ENCODE data around the gene STPG2. TPM values are rescaled to one million over a fixed set of nuclear protein-coding genes. Genes with fewer than 3 reads are reported as not detected.

The STPG2 gene
- total and polyA plus RNA-seq, 4 donors = 0.10 to 1.6 (median 0.27) TPM

DNA sequence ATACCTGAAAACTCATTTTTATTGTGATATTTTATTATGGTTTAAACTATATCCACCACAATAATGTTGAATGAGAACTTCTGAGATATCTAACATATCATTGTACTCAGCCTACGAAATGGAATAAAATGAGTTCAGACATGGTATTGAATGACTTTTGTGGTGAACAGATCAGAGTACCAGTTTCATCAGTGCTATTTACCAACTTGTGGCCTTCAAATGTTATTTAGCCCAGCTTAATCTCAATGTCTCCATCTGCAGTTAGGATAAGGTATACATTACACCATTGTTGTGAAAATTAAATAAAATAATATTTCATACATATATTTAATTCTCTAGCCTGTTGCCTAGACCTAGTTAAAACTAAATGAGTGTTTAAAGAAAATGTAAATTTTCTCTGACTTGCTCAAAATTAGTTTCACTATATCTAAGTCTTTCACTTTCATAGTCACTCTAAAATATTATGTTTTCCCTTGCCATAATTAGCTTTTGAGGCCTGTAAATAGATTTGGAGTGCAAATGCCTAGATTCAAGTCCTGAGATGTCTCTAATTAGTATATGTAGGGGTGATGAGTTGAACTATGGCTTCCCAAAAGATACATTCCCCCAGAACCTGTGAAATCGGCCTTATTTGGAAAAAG, 594.2 kb downstream of the STPG2 start:
- no peak for ATAC-seq (ENCODE audit: insufficient read depth, low FRiP score)
- 88 to 94% methylated on average over 2 of the region's 2 CpGs for WGBS, 2 donors
- no peak for DNase-seq
- Histone ChIP-seq H3K27me3 (ENCODE audit: control insufficient read depth in 3 of 3, insufficient read depth in 3 of 3, low read length in 2 of 3) (no peaks in the 10 kb centered on the region), H3K4me3 (no peak overlapping the region), H3K27ac (ENCODE audit: low read depth in 1 of 2, low read length in 1 of 2) (no peak overlapping the region), H3K9me3 (ENCODE audit: control insufficient read depth in 4 of 4, insufficient read depth in 3 of 4, low read length in 3 of 4) (no peaks in the 10 kb centered on the region), H3K4me1 (ENCODE audit: control insufficient read depth in 5 of 5, insufficient read depth in 5 of 5, low read length in 5 of 5) (no peaks in the 10 kb centered on the region), H3K36me3 (ENCODE audit: control insufficient read depth in 4 of 4, insufficient read depth in 4 of 4, low read length in 4 of 4) (no peaks in the 10 kb centered on the region), H3K9ac (ENCODE audit: insufficient read depth in 1 of 2, low read length in 2 of 2) (no peak overlapping the region)
- no peak for TF ChIP-seq CTCF (IDR thresholded peaks at IDR 0.05; ENCODE audit: control extremely low read depth, extremely low read depth)

GRCh38 chr4:97548186-97548585, 595.1 kb downstream of the STPG2 start:
- Histone ChIP-seq H3K36me3 (ENCODE audit: control insufficient read depth in 4 of 4, insufficient read depth in 4 of 4, low read length in 4 of 4) (no peaks in the 10 kb centered on the region), H3K4me3 (no peak overlapping the region), H3K4me1 (ENCODE audit: control insufficient read depth in 5 of 5, insufficient read depth in 5 of 5, low read length in 5 of 5) (no peaks in the 10 kb centered on the region), H3K27me3 (ENCODE audit: control insufficient read depth in 3 of 3, insufficient read depth in 3 of 3, low read length in 2 of 3) (no peaks in the 10 kb centered on the region), H3K9ac (ENCODE audit: insufficient read depth in 1 of 2, low read length in 2 of 2) (no peak overlapping the region), H3K9me3 (ENCODE audit: control insufficient read depth in 4 of 4, insufficient read depth in 3 of 4, low read length in 3 of 4) (no peaks in the 10 kb centered on the region), H3K27ac (ENCODE audit: low read depth in 1 of 2, low read length in 1 of 2) (no peak overlapping the region)
- DNase-seq = no peak
- TF ChIP-seq CTCF (IDR thresholded peaks at IDR 0.05; ENCODE audit: control extremely low read depth, extremely low read depth) = no peak
- 72 to 82% methylated on average over 2 of the region's 2 CpGs for WGBS, 2 donors
- ATAC-seq (ENCODE audit: insufficient read depth, low FRiP score) = no peak

- no peak for DNase-seq
- Histone ChIP-seq H3K9me3 (ENCODE audit: control insufficient read depth in 4 of 4, insufficient read depth in 3 of 4, low read length in 3 of 4) (peaks cover 0 to 3% (median under 1%) of the 10 kb centered on the region in 4 donors), H3K36me3 (ENCODE audit: control insufficient read depth in 4 of 4, insufficient read depth in 4 of 4, low read length in 4 of 4) (no peaks in the 10 kb centered on the region), H3K4me1 (ENCODE audit: control insufficient read depth in 5 of 5, insufficient read depth in 5 of 5, low read length in 5 of 5) (no peaks in the 10 kb centered on the region), H3K4me3 (no peak overlapping the region), H3K27ac (ENCODE audit: low read depth in 1 of 2, low read length in 1 of 2) (no peak overlapping the region), H3K27me3 (ENCODE audit: control insufficient read depth in 3 of 3, insufficient read depth in 3 of 3, low read length in 2 of 3) (no peaks in the 10 kb centered on the region), H3K9ac (ENCODE audit: insufficient read depth in 1 of 2, low read length in 2 of 2) (no peak overlapping the region)
- TF ChIP-seq CTCF (IDR thresholded peaks at IDR 0.05; ENCODE audit: control extremely low read depth, extremely low read depth) = no peak
- no peak for ATAC-seq (ENCODE audit: insufficient read depth, low FRiP score)
Measured at GRCh38 chr4:97531351-97531750, 611.9 kb downstream of the STPG2 start.

GRCh38 chr4:97530676-97531075, 612.6 kb downstream of the STPG2 start:
- no peak for TF ChIP-seq CTCF (IDR thresholded peaks at IDR 0.05; ENCODE audit: control extremely low read depth, extremely low read depth)
- ATAC-seq (ENCODE audit: insufficient read depth, low FRiP score) (no peak), DNase-seq (no peak)
- H3K27ac ChIP-seq (ENCODE audit: low read depth in 1 of 2, low read length in 1 of 2) = no peak overlapping the region
- H3K4me1 ChIP-seq (ENCODE audit: control insufficient read depth in 5 of 5, insufficient read depth in 5 of 5, low read length in 5 of 5) = no peaks in the 10 kb centered on the region
- H3K27me3 ChIP-seq (ENCODE audit: control insufficient read depth in 3 of 3, insufficient read depth in 3 of 3, low read length in 2 of 3) = no peaks in the 10 kb centered on the region
- H3K4me3 ChIP-seq = no peak overlapping the region
- H3K36me3 ChIP-seq (ENCODE audit: control insufficient read depth in 4 of 4, insufficient read depth in 4 of 4, low read length in 4 of 4) = no peaks in the 10 kb centered on the region
- peaks cover 0 to 3% (median under 1%) of the 10 kb centered on the region in 4 donors for H3K9me3 ChIP-seq (ENCODE audit: control insufficient read depth in 4 of 4, insufficient read depth in 3 of 4, low read length in 3 of 4)
- 54 to 68% methylated on average over 1 of the region's 1 CpG for WGBS, 2 donors
- H3K9ac ChIP-seq (ENCODE audit: insufficient read depth in 1 of 2, low read length in 2 of 2) = no peak overlapping the region
